H1 (cell line): ENCODE data around the gene MBD3. TPM values are rescaled to one million over a fixed set of nuclear protein-coding genes. Genes with fewer than 3 reads are reported as not detected.

Source experiments
- CTCF ChIA-PET: fragments of 300-600 bp; sonication (Branson Sonifier 250); formaldehyde crosslinking; loops from one replicate; lab custom pipeline; 2021; ENCODE audit not compliant: partially characterized antibody; lab: Charles Lee
- POLR2A ChIA-PET: fragments of 300-600 bp; sonication (Branson Sonifier 250); formaldehyde crosslinking; loops from one replicate; lab custom pipeline; 2021; ENCODE audit warnings: inconsistent platforms; ENCODE audit not compliant: partially characterized antibody; lab: Charles Lee
- DNase-seq, 2 experiments: peaks; one replicate each; pipeline versions ENCODE4 v3.0.0 to v3.0.0-alpha.2; 2010 to 2022; ENCODE audit warnings: low spot score in 2 of 2, low read depth in 1 of 2, mixed read lengths in 1 of 2
- FAIRE-seq: peaks from 2 replicates; lab custom pipeline; 2011; peaks lifted over from hg19 to GRCh38; lab: Jason Lieb, UNC
- H2AFZ ChIP-seq: 2 replicates; pipeline ENCODE4 v1.8.1; 2012; ENCODE audit warnings: low read length, inconsistent platforms
- H2AK5ac ChIP-seq: 2 replicates; pipeline ENCODE4 v1.6.1; 2013; ENCODE audit warnings: low read depth, low read length
- H2BK120ac ChIP-seq: replicated peaks from 2 replicates; pipeline ENCODE3; 2013; ENCODE audit warnings: low read depth, low read length, inconsistent platforms
- H2BK12ac ChIP-seq: 2 replicates; pipeline ENCODE4 v1.6.1; 2013; ENCODE audit warnings: low read depth, low read length
- H2BK15ac ChIP-seq: 2 replicates; pipeline ENCODE4 v1.6.1; 2013; ENCODE audit warnings: low read length
- H2BK20ac ChIP-seq: 2 replicates; pipeline ENCODE4 v1.6.1; 2013; ENCODE audit warnings: low read length
- H2BK5ac ChIP-seq: 2 replicates; pipeline ENCODE4 v1.6.1; 2013; ENCODE audit warnings: low read depth, low read length
- H3K14ac ChIP-seq: 2 replicates; pipeline ENCODE4 v1.6.1; 2013; ENCODE audit warnings: inconsistent platforms; ENCODE audit not compliant: insufficient read length
- H3K18ac ChIP-seq: 2 replicates; pipeline ENCODE4 v1.6.1; 2013; ENCODE audit warnings: low read length; ENCODE audit errors: extremely low read depth
- H3K23ac ChIP-seq: 2 replicates; pipeline ENCODE4 v1.6.1; 2013; ENCODE audit warnings: inconsistent platforms; ENCODE audit not compliant: insufficient read length
- H3K23me2 ChIP-seq: 2 replicates; pipeline ENCODE4 v1.6.1; 2013; ENCODE audit warnings: low read depth, low read length
- H3K27ac ChIP-seq: 2 replicates; pipeline ENCODE4 v1.6.1; 2011; ENCODE audit warnings: low read depth, low read length, inconsistent platforms
- H3K27me3 ChIP-seq, 4 experiments: replicated peaks in 1 of 4; 1 replicate in 1 of 4; 2 replicates in 3 of 4; pipeline versions ENCODE4 v1.6.1 to v1.8.1; 2011 to 2013; ENCODE audit warnings: low read length in 3 of 4, mild to moderate bottlenecking in 3 of 4, inconsistent platforms in 2 of 4, mixed read lengths in 2 of 4, moderate library complexity in 1 of 4; ENCODE audit not compliant: control insufficient read depth in 3 of 4, insufficient read depth in 3 of 4; ENCODE audit errors: extremely low read depth in 1 of 4
- H3K36me3 ChIP-seq, 4 experiments: 2 replicates each; pipeline versions ENCODE4 v1.6.1 to v1.8.1; 2011 to 2013; ENCODE audit warnings: mild to moderate bottlenecking in 4 of 4, low read length in 3 of 4, moderate library complexity in 2 of 4, control low read depth in 1 of 4, inconsistent platforms in 1 of 4; ENCODE audit not compliant: insufficient read depth in 4 of 4, control insufficient read depth in 2 of 4
- H3K4ac ChIP-seq: replicated peaks from 2 replicates; pipeline ENCODE3; 2013; ENCODE audit warnings: low read length, low read depth, mixed read lengths, inconsistent platforms; ENCODE audit not compliant: insufficient read length
- H3K4me1 ChIP-seq, 4 experiments: replicated peaks in 1 of 4; 1 replicate in 1 of 4; 2 replicates in 3 of 4; pipeline versions ENCODE4 v1.6.1 to v1.8.1; 2011 to 2013; ENCODE audit warnings: low read length in 3 of 4, inconsistent platforms in 2 of 4, mixed read lengths in 1 of 4; ENCODE audit not compliant: insufficient read depth in 4 of 4, control insufficient read depth in 3 of 4
- H3K4me2 ChIP-seq, 2 experiments: 2 replicates each; pipeline versions ENCODE4 v1.6.1 to v1.8.1; 2011 to 2013; ENCODE audit warnings: low read depth in 2 of 2, low read length in 2 of 2, control low read depth in 1 of 2, inconsistent platforms in 1 of 2, mild to moderate bottlenecking in 1 of 2; ENCODE audit not compliant: insufficient read depth in 1 of 2
- H3K4me3 ChIP-seq, 4 experiments: fragments of 200-600, 300-600 bp in 1 of 4; sonication (generic), shearing (Covaris generic), sonication (Bioruptor Twin) in 1 of 4; 2 replicates each; pipeline versions ENCODE4 v1.5.1 to v1.8.1; 2011 to 2016; ENCODE audit warnings: low read length in 4 of 4, low read depth in 3 of 4, control low read depth in 2 of 4, inconsistent platforms in 2 of 4, mild to moderate bottlenecking in 2 of 4, mixed read lengths in 1 of 4, moderate library complexity in 1 of 4; ENCODE audit not compliant: insufficient read depth in 2 of 4; ENCODE audit errors: extremely low read depth in 1 of 4
- H3K56ac ChIP-seq: replicated peaks from 2 replicates; pipeline ENCODE3; 2013; ENCODE audit warnings: low read depth, mild to moderate bottlenecking, mixed read lengths, low read length, inconsistent platforms; ENCODE audit not compliant: insufficient read length
- H3K79me1 ChIP-seq: 2 replicates; pipeline ENCODE4 v1.6.1; 2013; ENCODE audit warnings: low read depth, low read length, control low read depth
- H3K79me2 ChIP-seq, 2 experiments: 2 replicates each; pipeline versions ENCODE4 v1.6.1 to v1.8.1; 2012 to 2013; ENCODE audit warnings: low read length in 2 of 2, mild to moderate bottlenecking in 2 of 2, inconsistent platforms in 1 of 2; ENCODE audit not compliant: insufficient read depth in 2 of 2, control insufficient read depth in 1 of 2
- H3K9ac ChIP-seq, 4 experiments: replicated peaks in 1 of 4; 1 replicate in 1 of 4; 2 replicates in 3 of 4; pipeline versions ENCODE4 v1.6.1 to v1.8.1; 2011 to 2013; ENCODE audit warnings: low read depth in 3 of 4, low read length in 3 of 4, control low read depth in 2 of 4, mild to moderate bottlenecking in 2 of 4, moderate library complexity in 2 of 4, inconsistent platforms in 1 of 4; ENCODE audit errors: extremely low read depth in 1 of 4
- H3K9me3 ChIP-seq, 2 experiments: 2 replicates each; pipeline versions ENCODE4 v1.6.1 to v1.8.1; 2012 to 2013; ENCODE audit warnings: mild to moderate bottlenecking in 2 of 2, moderate library complexity in 2 of 2, control low read depth in 1 of 2, inconsistent platforms in 1 of 2, low read depth in 1 of 2, low read length in 1 of 2, mixed read lengths in 1 of 2; ENCODE audit not compliant: insufficient read depth in 2 of 2
- H4K20me1 ChIP-seq, 2 experiments: replicated peaks in 1 of 2; 2 replicates each; pipeline versions ENCODE3 to v1.8.1; 2011 to 2013; ENCODE audit warnings: inconsistent platforms in 2 of 2, low read length in 2 of 2, mild to moderate bottlenecking in 1 of 2; ENCODE audit not compliant: insufficient read depth in 2 of 2, control insufficient read depth in 1 of 2
- H4K5ac ChIP-seq: 2 replicates; pipeline ENCODE4 v1.6.1; 2013; ENCODE audit warnings: low read length, low read depth, mixed read lengths, inconsistent platforms; ENCODE audit not compliant: insufficient read length
- H4K8ac ChIP-seq: 2 replicates; pipeline ENCODE4 v1.8.0; 2013; ENCODE audit warnings: mild to moderate bottlenecking, moderate library complexity, low read length, inconsistent platforms; ENCODE audit not compliant: insufficient read depth; ENCODE audit errors: extremely low read depth
- H4K91ac ChIP-seq: replicated peaks from 2 replicates; pipeline ENCODE3; 2013; ENCODE audit warnings: low read length, mixed read lengths, inconsistent platforms; ENCODE audit not compliant: insufficient read length
- CBX8 ChIP-seq: fragments of 300-800, 300-1000 bp; sonication (generic); IDR thresholded peaks from 2 replicates; pipeline ENCODE4 v1.7.1; 2016; ENCODE audit warnings: low read depth, low read length, borderline replicate concordance
- FOSL1 ChIP-seq: IDR thresholded peaks from 2 replicates; pipeline ENCODE4 v1.6.1; 2011; ENCODE audit warnings: mild to moderate bottlenecking, low read depth, low read length, moderate library complexity; ENCODE audit not compliant: insufficient read depth
- KDM5A ChIP-seq: fragments of 200-600 bp; IDR thresholded peaks from 2 replicates; pipeline ENCODE4 v1.7.1; 2012; ENCODE audit warnings: mild to moderate bottlenecking, low read length, inconsistent platforms, mixed read lengths
- POLR2AphosphoS5 ChIP-seq: IDR thresholded peaks from 2 replicates; pipeline ENCODE4 v1.6.1; 2011; ENCODE audit warnings: low read depth, low read length
- SIN3A ChIP-seq, 2 experiments: IDR thresholded peaks in 1 of 2; conservative IDR thresholded peaks in 1 of 2; 2 replicates each; pipeline ENCODE4 v1.6.1; 2011 to 2012; ENCODE audit warnings: low read length in 2 of 2, improper control_type of control experiment in 1 of 2, low read depth in 1 of 2, mild to moderate bottlenecking in 1 of 2
- SP1 ChIP-seq: IDR thresholded peaks from 2 replicates; pipeline ENCODE4 v1.6.1; 2011; ENCODE audit warnings: low read depth, low read length
- TAF7 ChIP-seq: optimal IDR thresholded peaks from 2 replicates; pipeline ENCODE3; 2011; ENCODE audit warnings: low read depth, mild to moderate bottlenecking, inconsistent platforms, low read length, moderate library complexity, borderline replicate concordance
- ZNF274 ChIP-seq: IDR thresholded peaks from 2 replicates; pipeline ENCODE4 v1.7.0; 2012; ENCODE audit warnings: low read length, borderline replicate concordance; ENCODE audit errors: extremely low read depth
- WGBS, 2 experiments: shearing (Covaris generic) in 1 of 2; methylation state at CpG; one replicate each; pipeline versions ENCODE4 v1.1.6 to v1.1.7; 2013 to 2015; ENCODE audit warnings: low lambda C conversion rate in 2 of 2, mixed read lengths in 2 of 2, inconsistent platforms in 1 of 2, low coverage in 1 of 2, missing lambda C conversion rate in 1 of 2; ENCODE audit not compliant: insufficient replicate concordance in 2 of 2, insufficient coverage in 1 of 2, insufficient read length in 1 of 2; ENCODE audit errors: extremely low coverage in 1 of 2, missing lambda C conversion rate in 1 of 2; 5-methylcytosine and 5-hydroxymethylcytosine counted together
- polyA plus RNA-seq, 7 experiments: library from polyadenylated mRNA; depleted of rRNA in 3 of 7; stranded (reverse) in 5 of 7; unstranded in 2 of 7; fragments of >200 nt in 5 of 7; fragments of 200-250 nt in 2 of 7; gene quantifications; 1 replicate in 5 of 7; 2 replicates in 1 of 7; 4 replicates in 1 of 7; pipeline versions ENCODE4 v1.2.1 to v1.2.3, GENCODE V29; 2011 to 2013; ENCODE audit warnings: missing spikeins in 2 of 7, mixed read lengths in 2 of 7
- total RNA-seq: library from RNA; stranded (reverse); fragmentation: NEBNext Ultra II Directional; extraction: Animal tissue kit (Norgen Biotek cat#: 25700); gene quantifications from 2 replicates; pipeline ENCODE4 v1.2.1, GENCODE V29; 2021
- TF ChIP-seq, protein P1 (sequence below): IDR thresholded peaks from 2 replicates; pipeline ENCODE4 v1.6.1; 2012; ENCODE audit warnings: inconsistent platforms
- TF ChIP-seq, protein P2 (sequence below): IDR thresholded peaks from 2 replicates; pipeline ENCODE4 v1.6.1; 2012; ENCODE audit warnings: inconsistent platforms

MBD3 gene
- total and polyA plus RNA-seq, 2 of the 8 experiments (the other 6 are each of a cell fraction or from before 2014, with no cell fraction given): 88.2 to 110 TPM

DNA sequence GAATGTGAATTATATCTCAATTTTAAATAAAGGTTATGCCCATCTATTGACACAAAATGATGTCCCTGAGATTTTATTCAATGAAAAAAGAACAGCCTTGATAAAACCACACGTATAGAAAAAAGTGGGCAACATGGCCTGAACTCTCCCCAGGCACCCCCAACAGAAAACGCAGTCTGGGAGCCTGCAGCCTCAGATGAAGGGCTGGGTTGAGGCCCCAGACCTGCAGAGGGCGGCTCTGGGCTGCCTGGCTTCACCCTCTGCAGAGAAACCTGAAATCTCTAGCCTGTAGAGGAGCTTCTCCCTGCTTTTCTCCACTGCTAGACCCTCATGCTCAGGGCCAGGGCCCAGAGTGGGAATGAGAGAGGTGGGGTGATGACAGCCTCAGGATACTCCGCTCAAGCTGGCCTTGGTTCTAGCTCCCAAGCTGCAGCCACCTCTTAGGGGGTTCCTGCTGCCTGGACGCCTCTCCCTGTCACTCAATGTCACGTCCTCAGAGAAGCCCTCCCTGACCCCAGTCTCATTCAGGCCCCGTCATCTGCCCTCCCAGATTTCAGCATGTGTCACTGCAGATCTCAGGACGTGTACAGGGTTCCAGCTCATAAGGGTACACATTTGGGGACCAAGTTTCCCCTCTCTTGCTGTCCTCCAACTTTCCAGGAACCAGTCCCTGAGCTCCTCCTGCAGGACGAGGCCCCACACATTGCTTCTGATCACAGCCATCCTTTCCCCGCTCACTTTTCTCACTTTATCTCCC, 1.8 kb downstream of the MBD3 start:
- H2AFZ ChIP-seq: no peak overlapping the region
- H4K20me1 ChIP-seq: peaks cover 4 to 13% of the 10 kb centered on the region in 2 experiments
- peaks cover 0 to under 1% (median 0%) of the 10 kb centered on the region in 4 experiments; a peak in 3 of 8 replicates for H3K36me3 ChIP-seq
- no peak overlapping the region for H3K14ac ChIP-seq
- no peak overlapping the region for H2BK15ac ChIP-seq
- 0 out of 2 replicates have a peak overlapping the region, but pooled peaks have one; percentile 46 for H2BK5ac ChIP-seq
- H4K91ac ChIP-seq: peak overlapping the region; percentile 61
- H2BK12ac ChIP-seq: no peak overlapping the region
- H3K23me2 ChIP-seq: peaks cover 5% of the 10 kb centered on the region
- no peak overlapping the region for H2BK120ac ChIP-seq
- H3K27me3 ChIP-seq: no peaks in the 10 kb centered on the region; a peak in 1 of 7 replicates
- CTCF ChIA-PET: interaction anchor here (0.7 to 5.2 kb wide), 18 partner anchors 9 to 235 kb away, joined by 3 to 25 read pairs (median 4); partner anchors contain the start of genes MEX3D and UQCR11
- peak overlapping the region; percentile 82 to 93 (median 90) for H3K4me3 ChIP-seq
- H3K4me1 ChIP-seq: peaks cover 0 to 8% (median 6%) of the 10 kb centered on the region in 4 experiments; a peak in 6 of 7 replicates
- H2AK5ac ChIP-seq: 0 out of 2 replicates have a peak overlapping the region, but pooled peaks have one; percentile 82
- H4K5ac ChIP-seq: peak overlapping the region; percentile 70
- no peak overlapping the region for H2BK20ac ChIP-seq
- H3K79me2 ChIP-seq: peaks cover 0 to 53% of the 10 kb centered on the region in 2 experiments; a peak in 3 of 4 replicates
- H3K4ac ChIP-seq: peak overlapping the region; percentile 24
- no peak overlapping the region for H3K23ac ChIP-seq
- DNase-seq: no peak
- no peak for FAIRE-seq
- H3K9me3 ChIP-seq: no peaks in the 10 kb centered on the region
- H4K8ac ChIP-seq: peak overlapping the region; percentile 99; the same call in 1 of the 2 replicates
- H3K4me2 ChIP-seq: peak overlapping the region; percentile 88 to 95
- H3K9ac ChIP-seq: peak overlapping the region in 3 of 4 experiments; percentile 96 to 98 (median 97); a peak in 6 of 7 replicates
- H3K79me1 ChIP-seq: peaks cover 20% of the 10 kb centered on the region
- H3K56ac ChIP-seq: peak overlapping the region; percentile 85
- peak overlapping the region; percentile 93 for H3K18ac ChIP-seq
- WGBS, 2 experiments: 58% methylated on average over 10 of the region's 10 CpGs; no CpG with 5 or more reads in 1 of the 2 experiments
- peak overlapping the region; percentile 98 for H3K27ac ChIP-seq
- POLR2A ChIA-PET: interaction anchor here (0.5 to 9.1 kb wide), 40 partner anchors 9 to 520 kb away, joined by 3 to 148 read pairs (median 4); partner anchors contain the start of genes MEX3D, TCF3 and UQCR11
- no peak for TF ChIP-seq KDM5A
- no peak for TF ChIP-seq ZNF274
- no peak for TF ChIP-seq TAF7
- TF ChIP-seq CBX8: no peak
- peak; percentile 43 for TF ChIP-seq POLR2AphosphoS5
- TF ChIP-seq, protein P1, sequence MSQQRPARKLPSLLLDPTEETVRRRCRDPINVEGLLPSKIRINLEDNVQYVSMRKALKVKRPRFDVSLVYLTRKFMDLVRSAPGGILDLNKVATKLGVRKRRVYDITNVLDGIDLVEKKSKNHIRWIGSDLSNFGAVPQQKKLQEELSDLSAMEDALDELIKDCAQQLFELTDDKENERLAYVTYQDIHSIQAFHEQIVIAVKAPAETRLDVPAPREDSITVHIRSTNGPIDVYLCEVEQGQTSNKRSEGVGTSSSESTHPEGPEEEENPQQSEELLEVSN: no peak
- TF ChIP-seq FOSL1: no peak
- no peak; a peak in 1 of 4 replicates for TF ChIP-seq SIN3A (conservative IDR thresholded peaks at IDR 0.05 in 1 of 2, IDR thresholded peaks at IDR 0.05 in 1 of 2; ENCODE audit: low read depth in 1 of 2, low read length in 2 of 2)
- TF ChIP-seq, protein P2, sequence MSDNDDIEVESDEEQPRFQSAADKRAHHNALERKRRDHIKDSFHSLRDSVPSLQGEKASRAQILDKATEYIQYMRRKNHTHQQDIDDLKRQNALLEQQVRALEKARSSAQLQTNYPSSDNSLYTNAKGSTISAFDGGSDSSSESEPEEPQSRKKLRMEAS: no peak
- TF ChIP-seq SP1: no peak
